ENCODE results near the gene DENND5A. TPM values are rescaled to one million over a fixed set of nuclear protein-coding genes. Genes with fewer than 3 reads are reported as not detected.
A peak's percentile ranks its signal among the peaks of the same experiment; 100 is the strongest.
"Not testable (repeated sequence)": the region's sequence is repeated elsewhere in the genome, so short reads cannot be mapped to it uniquely, and the experiment has no call there.

DENND5A gene
- total and polyA plus RNA-seq, 2 experiments from 2014 or later = 99.5 to 196 TPM

GRCh38 chr11:9228091-9228490 lies 37.1 kb downstream of the DENND5A start:
- H3K4me1 ChIP-seq (ENCODE audit: low read depth) = peaks cover 15% of the 10 kb centered on the region
- H3K36me3 ChIP-seq = peaks cover 3% of the 10 kb centered on the region
- DNase-seq (ENCODE audit: low read depth in 1 of 2, low spot score in 1 of 2) = no peak
- TF ChIP-seq CTCF (IDR thresholded peaks at IDR 0.05; ENCODE audit: low read depth, low read length) = no peak
- H3K4me3 ChIP-seq = no peak overlapping the region
- no peaks in the 10 kb centered on the region for H3K27me3 ChIP-seq
- H3K9me3 ChIP-seq (ENCODE audit: low read depth) = no peaks in the 10 kb centered on the region
- H3K27ac ChIP-seq = no peak overlapping the region

GRCh38 chr11:9225748-9226298 lies 39.3 kb downstream of the DENND5A start:
- no peak for DNase-seq (ENCODE audit: low read depth in 1 of 2, low spot score in 1 of 2)
- no peaks in the 10 kb centered on the region for H3K27me3 ChIP-seq
- no peak for TF ChIP-seq CTCF (IDR thresholded peaks at IDR 0.05; ENCODE audit: low read depth, low read length)
- peaks cover 7% of the 10 kb centered on the region for H3K4me1 ChIP-seq (ENCODE audit: low read depth)
- no peak overlapping the region for H3K27ac ChIP-seq
- H3K4me3 ChIP-seq = no peak overlapping the region
- H3K36me3 ChIP-seq = peaks cover 3% of the 10 kb centered on the region
- no peaks in the 10 kb centered on the region for H3K9me3 ChIP-seq (ENCODE audit: low read depth)

GRCh38 chr11:9222654-9223053 lies 42.5 kb downstream of the DENND5A start:
- H3K27ac ChIP-seq = peak overlapping the region; percentile 73
- no peak for DNase-seq (ENCODE audit: low read depth in 1 of 2, low spot score in 1 of 2)
- H3K36me3 ChIP-seq = peaks cover 3% of the 10 kb centered on the region
- no peaks in the 10 kb centered on the region for H3K4me1 ChIP-seq (ENCODE audit: low read depth)
- H3K27me3 ChIP-seq = no peaks in the 10 kb centered on the region
- H3K9me3 ChIP-seq (ENCODE audit: low read depth) = no peaks in the 10 kb centered on the region
- no peak for TF ChIP-seq CTCF (IDR thresholded peaks at IDR 0.05; ENCODE audit: low read depth, low read length)
- no peak overlapping the region for H3K4me3 ChIP-seq

- H3K4me1 ChIP-seq (ENCODE audit: low read depth); H3K36me3 ChIP-seq; H3K4me3 ChIP-seq; DNase-seq (ENCODE audit: low read depth in 1 of 2, low spot score in 1 of 2); H3K27ac ChIP-seq; H3K27me3 ChIP-seq; H3K9me3 ChIP-seq (ENCODE audit: low read depth): not testable (repeated sequence)
Observed at GRCh38 chr11:9220853-9221252, 44.3 kb downstream of the DENND5A start.

- Histone ChIP-seq H3K4me3 (no peak overlapping the region), H3K4me1 (ENCODE audit: low read depth) (peaks cover 6% of the 10 kb centered on the region), H3K9me3 (ENCODE audit: low read depth) (no peaks in the 10 kb centered on the region), H3K27me3 (no peaks in the 10 kb centered on the region), H3K27ac (no peak overlapping the region), H3K36me3 (no peaks in the 10 kb centered on the region)
- TF ChIP-seq CTCF (IDR thresholded peaks at IDR 0.05; ENCODE audit: low read depth, low read length) = no peak
- peak in 1 of 2 donors; percentile 94 for DNase-seq (ENCODE audit: low read depth in 1 of 2, low spot score in 1 of 2)
Observed at GRCh38 chr11:9219572-9219971, 45.6 kb downstream of the DENND5A start.

GRCh38 chr11:9219115-9219514 lies 46.0 kb downstream of the DENND5A start:
- peaks cover 10% of the 10 kb centered on the region for H3K4me1 ChIP-seq (ENCODE audit: low read depth)
- H3K9me3 ChIP-seq (ENCODE audit: low read depth) = no peaks in the 10 kb centered on the region
- no peaks in the 10 kb centered on the region for H3K36me3 ChIP-seq
- no peaks in the 10 kb centered on the region for H3K27me3 ChIP-seq
- TF ChIP-seq CTCF (IDR thresholded peaks at IDR 0.05; ENCODE audit: low read depth, low read length) = no peak
- H3K4me3 ChIP-seq = no peak overlapping the region
- DNase-seq (ENCODE audit: low read depth in 1 of 2, low spot score in 1 of 2) = peak in 1 of 2 donors; percentile 94
- H3K27ac ChIP-seq = no peak overlapping the region

All from cardiac muscle cell (in vitro differentiated cells and primary cell).